ENCODE data around the gene TPCN2. TPM values are rescaled to one million over a fixed set of nuclear protein-coding genes. Genes with fewer than 3 reads are reported as not detected.

Gene TPCN2
- total and polyA plus RNA-seq, 2 of the 8 experiments (the other 6 are each of a cell fraction or from before 2014, with no cell fraction given) = 9.7 to 18.6 TPM

DNA sequence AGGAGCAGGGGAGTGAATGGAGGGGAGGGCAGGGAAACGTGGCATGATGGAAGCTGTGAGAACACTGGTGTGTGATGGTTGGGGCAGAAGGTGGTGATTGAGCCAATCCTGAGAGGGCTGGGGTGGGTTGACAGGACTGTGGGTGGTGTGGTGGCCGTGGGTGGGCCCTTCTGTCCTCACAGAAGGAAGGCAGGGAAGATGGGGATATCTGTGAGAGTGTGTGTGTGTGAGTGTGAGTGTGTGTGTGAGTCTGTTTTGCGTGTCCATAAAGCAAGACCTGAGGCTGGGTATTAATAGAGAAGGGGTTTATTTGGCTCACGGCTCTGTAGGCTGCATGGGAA, 13.0 kb downstream of the TPCN2 start:
- H3K9ac ChIP-seq (replicated peaks in 1 of 4; ENCODE audit: extremely low read depth in 1 of 4, low read depth in 3 of 4, low read length in 3 of 4) = no peak overlapping the region
- no peak overlapping the region for H3K23ac ChIP-seq (ENCODE audit: insufficient read length)
- 84% methylated on average over 4 of the region's 4 CpGs; no CpG with 5 or more reads in 1 of the 2 experiments for WGBS, 2 experiments (ENCODE audit: extremely low coverage in 1 of 2, insufficient coverage in 1 of 2, insufficient read length in 1 of 2, insufficient replicate concordance in 2 of 2, low coverage in 1 of 2, low lambda C conversion rate in 2 of 2, missing lambda C conversion rate in 1 of 2)
- no peak overlapping the region for H3K4me2 ChIP-seq (ENCODE audit: insufficient read depth in 1 of 2, low read depth in 2 of 2, low read length in 2 of 2)
- ChIA-PET POLR2A (ENCODE audit: partially characterized antibody) (interaction anchor here (1.3 to 1.7 kb wide), 2 partner anchors 10 to 33 kb away, joined by 3 read pairs; no protein-coding TSS in a partner anchor), CTCF (ENCODE audit: partially characterized antibody) (no interaction called here)
- FAIRE-seq (no peak), DNase-seq (ENCODE audit: low read depth in 1 of 2, low spot score in 2 of 2) (no peak)
- H3K9me3 ChIP-seq (ENCODE audit: insufficient read depth in 2 of 2, low read depth in 1 of 2, low read length in 1 of 2) = no peaks in the 10 kb centered on the region
- no peak overlapping the region for H3K56ac ChIP-seq (replicated peaks; ENCODE audit: insufficient read length, low read depth, low read length)
- no peak overlapping the region for H2BK5ac ChIP-seq (ENCODE audit: low read depth, low read length)
- no peak overlapping the region for H4K91ac ChIP-seq (replicated peaks; ENCODE audit: insufficient read length, low read length)
- no peak overlapping the region for H4K5ac ChIP-seq (ENCODE audit: insufficient read length, low read depth, low read length)
- H2BK12ac ChIP-seq (ENCODE audit: low read depth, low read length) = no peak overlapping the region
- no peak overlapping the region for H2BK120ac ChIP-seq (replicated peaks; ENCODE audit: low read depth, low read length)
- no peak overlapping the region for H3K18ac ChIP-seq (ENCODE audit: extremely low read depth, low read length)
- no peak overlapping the region for H4K8ac ChIP-seq (ENCODE audit: extremely low read depth, insufficient read depth, low read length)
- H3K27me3 ChIP-seq (replicated peaks in 1 of 4; ENCODE audit: control insufficient read depth in 3 of 4, extremely low read depth in 1 of 4, insufficient read depth in 3 of 4, low read length in 3 of 4) = no peaks in the 10 kb centered on the region
- no peaks in the 10 kb centered on the region; a peak in 1 of 7 replicates for H3K4me1 ChIP-seq (replicated peaks in 1 of 4; ENCODE audit: control insufficient read depth in 3 of 4, insufficient read depth in 4 of 4, low read length in 3 of 4)
- H3K36me3 ChIP-seq (ENCODE audit: control insufficient read depth in 2 of 4, insufficient read depth in 4 of 4, low read length in 3 of 4) = peaks cover 0 to 8% (median 3%) of the 10 kb centered on the region in 4 experiments; a peak in 4 of 8 replicates
- no peak overlapping the region for H3K14ac ChIP-seq (ENCODE audit: insufficient read length)
- no peaks in the 10 kb centered on the region; a peak in 1 of 4 replicates for H3K79me2 ChIP-seq (ENCODE audit: control insufficient read depth in 1 of 2, insufficient read depth in 2 of 2, low read length in 2 of 2)
- no peak overlapping the region for H2AFZ ChIP-seq (ENCODE audit: low read length)
- H2BK15ac ChIP-seq (ENCODE audit: low read length) = no peak overlapping the region
- H3K27ac ChIP-seq (ENCODE audit: low read depth, low read length) = no peak overlapping the region
- no peak overlapping the region for H2BK20ac ChIP-seq (ENCODE audit: low read length)
- no peak overlapping the region for H3K4me3 ChIP-seq (ENCODE audit: extremely low read depth in 1 of 4, insufficient read depth in 2 of 4, low read depth in 3 of 4, low read length in 4 of 4)
- no peak overlapping the region for H3K4ac ChIP-seq (replicated peaks; ENCODE audit: insufficient read length, low read depth, low read length)
- H2AK5ac ChIP-seq (ENCODE audit: low read depth, low read length) = no peak overlapping the region
- peaks cover 6 to 36% of the 10 kb centered on the region in 2 experiments for H4K20me1 ChIP-seq (replicated peaks in 1 of 2; ENCODE audit: control insufficient read depth in 1 of 2, insufficient read depth in 2 of 2, low read length in 2 of 2)
- peaks cover 3% of the 10 kb centered on the region; the same call in 1 of the 2 replicates for H3K23me2 ChIP-seq (ENCODE audit: low read depth, low read length)
- H3K79me1 ChIP-seq (ENCODE audit: low read depth, low read length) = peaks cover 18% of the 10 kb centered on the region
- TF ChIP-seq TBP (IDR thresholded peaks at IDR 0.05; ENCODE audit: low read depth, low read length) (no peak), KDM1A (IDR thresholded peaks at IDR 0.05; ENCODE audit: borderline replicate concordance, low read length) (no peak)
- TF ChIP-seq, protein P1, sequence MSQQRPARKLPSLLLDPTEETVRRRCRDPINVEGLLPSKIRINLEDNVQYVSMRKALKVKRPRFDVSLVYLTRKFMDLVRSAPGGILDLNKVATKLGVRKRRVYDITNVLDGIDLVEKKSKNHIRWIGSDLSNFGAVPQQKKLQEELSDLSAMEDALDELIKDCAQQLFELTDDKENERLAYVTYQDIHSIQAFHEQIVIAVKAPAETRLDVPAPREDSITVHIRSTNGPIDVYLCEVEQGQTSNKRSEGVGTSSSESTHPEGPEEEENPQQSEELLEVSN (IDR thresholded peaks at IDR 0.05) = no peak
